HFFc6 (cell line): ENCODE data around the gene UBA3. TPM values are rescaled to one million over a fixed set of nuclear protein-coding genes. Genes with fewer than 3 reads are reported as not detected.

ENCODE experiments used
- DNase-seq: peaks from one replicate; pipeline ENCODE4 v3.0.0-alpha.2; 2018
- H3K27ac Mint-ChIP-seq: 2 replicates; pipeline ENCODE4 v1.8.0; 2020; ENCODE audit warnings: mild to moderate bottlenecking, mixed read lengths
- H3K27me3 Mint-ChIP-seq: 2 replicates; pipeline ENCODE4 v1.8.0; 2021; ENCODE audit warnings: mild to moderate bottlenecking, moderate library complexity, mixed read lengths; ENCODE audit not compliant: insufficient read depth
- H3K36me3 Mint-ChIP-seq: 2 replicates; pipeline ENCODE4 v1.8.0; 2021; ENCODE audit warnings: low read depth, mixed read lengths
- H3K4me1 Mint-ChIP-seq: 2 replicates; pipeline ENCODE4 v1.8.0; 2020; ENCODE audit warnings: low read depth, mixed read lengths
- H3K4me3 Mint-ChIP-seq: 2 replicates; pipeline ENCODE4 v1.8.0; 2020; ENCODE audit warnings: mild to moderate bottlenecking, moderate library complexity, mixed read lengths
- H3K9me3 Mint-ChIP-seq: 2 replicates; pipeline ENCODE4 v1.8.0; 2020; ENCODE audit warnings: mild to moderate bottlenecking, mixed read lengths
- CTCF ChIP-seq: fragments of 200-600 bp; sonication (generic); IDR thresholded peaks from 2 replicates; pipeline ENCODE4 v1.5.0; 2021; ENCODE audit warnings: antibody characterized with exemption, mild to moderate bottlenecking
- microRNA-seq: library from miRNA; unstranded; fragments of <30 nt; microRNA quantifications from one replicate; pipeline ENCODE4, GENCODE V29; 2019
- total RNA-seq, 6 experiments: library from RNA; stranded (reverse); fragmentation: NEBNext Ultra II Directional; extraction: Animal tissue kit (Norgen Biotek cat#: 25700); gene quantifications; 2 replicates in 1 of 6; 3 replicates in 5 of 6; pipeline ENCODE4 v1.2.3, GENCODE V29; 2021

UBA3 gene
- total RNA-seq, 6 experiments from 2014 or later, result 62.1 to 75.4 (median 63.6) TPM

GRCh38 chr3:69005791-69006482, 74.2 kb downstream of the UBA3 start:
- H3K4me1 Mint-ChIP-seq, result peaks cover 24% of the 10 kb centered on the region
- H3K9me3 Mint-ChIP-seq, result no peaks in the 10 kb centered on the region
- no peaks in the 10 kb centered on the region for H3K27me3 Mint-ChIP-seq
- TF ChIP-seq CTCF, result no peak
- no peak overlapping the region for H3K27ac Mint-ChIP-seq
- no peak overlapping the region for H3K4me3 Mint-ChIP-seq
- peaks cover 43% of the 10 kb centered on the region for H3K36me3 Mint-ChIP-seq
- no peak for DNase-seq

- no peak for TF ChIP-seq CTCF
- no peak overlapping the region for H3K27ac Mint-ChIP-seq
- peaks cover 17% of the 10 kb centered on the region for H3K4me1 Mint-ChIP-seq
- peaks cover 36% of the 10 kb centered on the region for H3K36me3 Mint-ChIP-seq
- H3K9me3 Mint-ChIP-seq, result no peaks in the 10 kb centered on the region
- no peak for DNase-seq
- no peak overlapping the region for H3K4me3 Mint-ChIP-seq
- no peaks in the 10 kb centered on the region for H3K27me3 Mint-ChIP-seq
Observed at GRCh38 chr3:69005071-69005790, 74.9 kb downstream of the UBA3 start.

Small RNA genes lying within 50 kb of the gene (microRNA-seq; reads per million reads assigned to microRNA genes)
- gene MIR3136, result not detected

Other genes with a start within 250 kb of the UBA3 start
- gene TAFA4, start 147.8 kb downstream of the UBA3 start, total RNA-seq, result not detected
- gene EOGT, start 66.7 kb downstream of the UBA3 start, total RNA-seq, result 10 to 100 TPM; 26.9 to 31.6 (median 28.2) TPM
- gene TMF1, start 28.0 kb downstream of the UBA3 start, total RNA-seq, result 10 to 100 TPM; 43.7 to 46.9 (median 45.2) TPM
- gene ARL6IP5, start 4.6 kb upstream of the UBA3 start, total RNA-seq, result 100 to 1,000 TPM; 108 to 132 (median 119) TPM
- gene LMOD3, start 42.2 kb upstream of the UBA3 start, total RNA-seq, result not detected